GM12878 (cell line): ENCODE data around the gene SMARCA4. TPM values are rescaled to one million over a fixed set of nuclear protein-coding genes. Genes with fewer than 3 reads are reported as not detected.

ENCODE experiments used
- ATAC-seq: fragments of 200-7000 bp; cut with Tn5 transposase; 3 replicates; pipeline ENCODE4 v1.9.1; 2020; ENCODE audit warnings: mild to moderate bottlenecking, moderate library complexity
- BruUV-seq: library from RNA; stranded (reverse); fragments of 400-500 nt; replicated peaks from 2 replicates; lab custom pipeline; 2021; lab: Mats Ljungman, UMichigan
- CTCF ChIA-PET: fragments of 300-600 bp; sonication (Branson Sonifier 250); formaldehyde crosslinking; extraction: SDS; loops from one replicate; lab custom pipeline; 2021; ENCODE audit warnings: inconsistent platforms; lab: Yijun Ruan, JAX
- POLR2A ChIA-PET: fragments of 350-600 bp; formaldehyde crosslinking; extraction: SDS; loops from one replicate; lab custom pipeline; 2021; ENCODE audit warnings: inconsistent platforms; lab: Charles Lee
- RAD21 ChIA-PET: fragments of 300-600 bp; sonication (Branson Sonifier 250); formaldehyde crosslinking; loops from one replicate; lab custom pipeline; 2023; ENCODE audit warnings: antibody characterized with exemption; ENCODE audit not compliant: unreplicated experiment; lab: Charles Lee
- SMC1A ChIA-PET: fragments of 300-600 bp; sonication (Branson Sonifier 250); formaldehyde crosslinking; loops from one replicate; lab custom pipeline; 2023; ENCODE audit not compliant: unreplicated experiment, uncharacterized antibody; lab: Charles Lee
- DNase-seq: peaks from one replicate; pipeline ENCODE4 v3.0.0-alpha.2; 2011; ENCODE audit warnings: low read depth, low spot score
- FAIRE-seq: peaks from 3 replicates; lab custom pipeline; 2011; peaks lifted over from hg19 to GRCh38; lab: Jason Lieb, UNC
- H2AFZ ChIP-seq: 2 replicates; pipeline ENCODE4 v1.6.0; 2011; ENCODE audit warnings: low read depth, low read length, control low read depth; ENCODE audit not compliant: control insufficient read depth
- H3K27ac ChIP-seq: 2 replicates; pipeline ENCODE4 v1.5.1; 2011; ENCODE audit warnings: control low read depth; ENCODE audit not compliant: control insufficient read depth, insufficient read depth
- H3K27me3 ChIP-seq, 2 experiments: replicated peaks in 1 of 2; 2 replicates each; pipeline versions ENCODE4 v1.6.0 to v1.6.1; 2011; ENCODE audit warnings: low read length in 1 of 2; ENCODE audit not compliant: control insufficient read depth in 2 of 2, insufficient read depth in 2 of 2
- H3K36me3 ChIP-seq, 2 experiments: 2 replicates each; pipeline ENCODE4 v1.5.1; 2011; ENCODE audit warnings: low read length in 1 of 2; ENCODE audit not compliant: control insufficient read depth in 2 of 2, insufficient read depth in 2 of 2
- H3K4me1 ChIP-seq: 2 replicates; pipeline ENCODE4 v1.6.1; 2011; ENCODE audit warnings: mild to moderate bottlenecking, low read length, moderate library complexity, mixed read lengths; ENCODE audit not compliant: control insufficient read depth, insufficient read depth
- H3K4me2 ChIP-seq: 2 replicates; pipeline ENCODE4 v1.6.0; 2011; ENCODE audit warnings: control low read depth; ENCODE audit not compliant: control insufficient read depth, insufficient read depth
- H3K4me3 ChIP-seq: fragments of 200-600 bp; sonication (generic); 2 replicates; pipeline ENCODE4 v1.5.1; 2016
- H3K79me2 ChIP-seq: 2 replicates; pipeline ENCODE4 v1.6.0; 2011; ENCODE audit warnings: low read length; ENCODE audit not compliant: control insufficient read depth, insufficient read depth
- H3K9ac ChIP-seq: 2 replicates; pipeline ENCODE4 v1.8.0; 2011; ENCODE audit warnings: low read length, control low read depth, mixed read lengths; ENCODE audit not compliant: control insufficient read depth, insufficient read depth
- H3K9me3 ChIP-seq: replicated peaks from 3 replicates; pipeline ENCODE4 v1.5.1; 2011; ENCODE audit warnings: mild to moderate bottlenecking, low read length; ENCODE audit not compliant: control insufficient read depth, insufficient read depth
- H4K20me1 ChIP-seq: 2 replicates; pipeline ENCODE4 v1.6.0; 2011; ENCODE audit not compliant: control insufficient read depth, insufficient read depth
- ETV6 ChIP-seq, 2 experiments: fragments of 450-650 bp in 1 of 2; IDR thresholded peaks in 1 of 2; conservative IDR thresholded peaks in 1 of 2; 2 replicates each; pipeline ENCODE4 v1.6.1; 2014; ENCODE audit warnings: antibody characterized with exemption in 1 of 2, borderline replicate concordance in 1 of 2, low read depth in 1 of 2, mild to moderate bottlenecking in 1 of 2, moderate library complexity in 1 of 2
- JUNB ChIP-seq: IDR thresholded peaks from 2 replicates; pipeline ENCODE4 v1.6.1; 2016; ENCODE audit warnings: antibody characterized with exemption, mild to moderate bottlenecking
- MTA2 ChIP-seq: fragments of 450-650 bp; IDR thresholded peaks from 2 replicates; pipeline ENCODE4 v1.6.1; 2016; ENCODE audit warnings: low read depth, mild to moderate bottlenecking, moderate library complexity
- NFYA ChIP-seq: IDR thresholded peaks from 2 replicates; pipeline ENCODE4 v1.6.1; 2011; ENCODE audit warnings: low read depth, mild to moderate bottlenecking, low read length, improper control_type of control experiment, borderline replicate concordance
- TAF1 ChIP-seq: IDR thresholded peaks from 2 replicates; pipeline ENCODE4 v1.6.1; 2011; ENCODE audit warnings: mild to moderate bottlenecking, low read depth, low read length, borderline replicate concordance
- TCF3 ChIP-seq: IDR thresholded peaks from 2 replicates; pipeline ENCODE4 v1.6.1; 2012; ENCODE audit warnings: low read depth, mild to moderate bottlenecking, low read length, borderline replicate concordance; ENCODE audit not compliant: insufficient read depth
- WGBS: methylation state at CpG from one replicate; pipeline ENCODE4 v1.1.6; 2016; ENCODE audit warnings: low lambda C conversion rate; ENCODE audit not compliant: insufficient replicate concordance, insufficient coverage; ENCODE audit errors: missing lambda C conversion rate; 5-methylcytosine and 5-hydroxymethylcytosine counted together
- in situ Hi-C: fragments of 300-500 bp; cut with MboI; formaldehyde crosslinking; loops from 9 replicates; pipeline ENCODE4 v1.14.3; 2018; ENCODE audit warnings: mixed read lengths
- intact Hi-C: fragments of 100-400 bp; cut with micrococcal nuclease; formaldehyde crosslinking; loops from one replicate; pipeline ENCODE4 v1.14.2; 2022; ENCODE audit not compliant: unreplicated experiment
- polyA plus RNA-seq, 11 experiments: library from polyadenylated mRNA; depleted of rRNA in 4 of 11; unstranded in 6 of 11; stranded (reverse) in 5 of 11; fragments of >200 nt; fragmentation: Nextera tagmentation in 4 of 11; fragmentation: Illumina TruSeq in 1 of 11; extraction: Ambion mirVana in 4 of 11; extraction: Trizol in 1 of 11; gene quantifications; 1 replicate in 1 of 11; 2 replicates in 10 of 11; pipeline versions ENCODE4 v1.2.1 to v1.2.3, GENCODE V29; 2011 to 2016; ENCODE audit warnings: inconsistent platforms in 2 of 11, missing spikeins in 2 of 11, low read depth in 1 of 11
- total RNA-seq, 4 experiments: library from RNA; depleted of rRNA in 3 of 4; stranded (reverse); fragments of >200 nt in 3 of 4; fragmentation: Illumina TruSeq in 1 of 4; extraction: Trizol in 1 of 4; gene quantifications; 2 replicates each; pipeline versions ENCODE4 v1.2.1 to v1.2.3, GENCODE V29; 2013 to 2021

Gene SMARCA4
- total and polyA plus RNA-seq, 10 of the 15 experiments (the other 5 are each of a cell fraction or from before 2014, with no cell fraction given) = 22.4 to 175 (median 57.4) TPM

GRCh38 chr19:11035441-11036377 is 74.9 kb downstream of the SMARCA4 start (continued):
- TF ChIP-seq ETV6 (conservative IDR thresholded peaks at IDR 0.05 in 1 of 2, IDR thresholded peaks at IDR 0.05 in 1 of 2; ENCODE audit: borderline replicate concordance in 1 of 2, low read depth in 1 of 2) (no peak), TCF3 (peak; percentile 84), JUNB (no peak), TAF1 (no peak), MTA2 (no peak)

- ChIA-PET POLR2A (interaction anchor here (0.6 kb wide), 1 partner anchor 82 kb away, joined by 5 read pairs; no protein-coding TSS in a partner anchor), CTCF (no interaction called here), RAD21 (no interaction called here), SMC1A (no interaction called here)
- TF ChIP-seq NFYA = no peak
- H3K9me3 ChIP-seq = no peaks in the 10 kb centered on the region
- peaks cover 38 to 40% of the 10 kb centered on the region in 2 experiments for H3K36me3 ChIP-seq
- H3K9ac ChIP-seq = no peak overlapping the region
- H3K79me2 ChIP-seq = no peaks in the 10 kb centered on the region
- in situ Hi-C loops (loop anchor here (5.0 kb wide), 1 partner anchor 164 kb away; no protein-coding TSS in a partner anchor), intact Hi-C loops (loop anchor here (5.0 kb wide), 1 partner anchor 164 kb away; no protein-coding TSS in a partner anchor)
- H3K27me3 ChIP-seq = no peaks in the 10 kb centered on the region
- WGBS = 97% methylated on average over 4 of the region's 4 CpGs
- no TSS peak for BruUV-seq
- FAIRE-seq (no peak), ATAC-seq (no peak), DNase-seq (no peak)
- peaks cover 4% of the 10 kb centered on the region; the same call in 1 of the 2 replicates for H3K4me1 ChIP-seq
- H3K4me3 ChIP-seq = no peak overlapping the region
- H3K27ac ChIP-seq = no peak overlapping the region
- H3K4me2 ChIP-seq = no peak overlapping the region
- no peaks in the 10 kb centered on the region for H4K20me1 ChIP-seq
- H2AFZ ChIP-seq = no peak overlapping the region
Observed at GRCh38 chr19:11038511-11038910, 77.7 kb downstream of the SMARCA4 start.
